ENCODE results near the gene PRORP. TPM values are rescaled to one million over a fixed set of nuclear protein-coding genes. Genes with fewer than 3 reads are reported as not detected.
A peak's percentile ranks its signal among the peaks of the same experiment; 100 is the strongest.

PRORP gene
- total and polyA plus RNA-seq, 9 of the 15 experiments (the other 6 are each of a cell fraction or from before 2014, with no cell fraction given) = 21.9 to 48.7 (median 36.5) TPM

GRCh38 chr14:35121887-35122695, at the start of gene PRORP, which contains the start of gene PPP2R3C (continued):
- TF ChIP-seq ATF3 (IDR thresholded peaks at IDR 0.05) (no peak), ATF3 (CRISPR knock-in tag; conservative IDR thresholded peaks at IDR 0.05) (no peak; the same call in 1 of the 2 replicates), FOXA1 (IDR thresholded peaks at IDR 0.05; ENCODE audit: borderline replicate concordance) (no peak), U2AF1 (optimal IDR thresholded peaks at IDR 0.05; ENCODE audit: low read depth, low read length) (no peak), KAT2B (IDR thresholded peaks at IDR 0.05; ENCODE audit: low read depth, low read length) (no peak), SAFB2 (IDR thresholded peaks at IDR 0.05; ENCODE audit: borderline replicate concordance, low read depth, low read length, severe bottlenecking) (no peak), BCL6 (CRISPR knock-in tag; IDR thresholded peaks at IDR 0.05) (no peak), TOE1 (IDR thresholded peaks at IDR 0.05; ENCODE audit: borderline replicate concordance) (peak; percentile 97), TOE1 (CRISPR knock-in tag; IDR thresholded peaks at IDR 0.05; ENCODE audit: borderline replicate concordance, low read depth) (peak; percentile 65; the same call in 1 of the 2 replicates), MBD2 (IDR thresholded peaks at IDR 0.05; ENCODE audit: borderline replicate concordance, low read depth) (peak; percentile 50; the same call in 1 of the 2 replicates), HMG20B (CRISPR knock-in tag; IDR thresholded peaks at IDR 0.05) (no peak), ETV5 (CRISPR knock-in tag; IDR thresholded peaks at IDR 0.05; ENCODE audit: low read depth) (peak; percentile 85), GTF2F1 (IDR thresholded peaks at IDR 0.05; ENCODE audit: low read depth, low read length) (no peak), IRF1 (CRISPR knock-in tag; IDR thresholded peaks at IDR 0.05; ENCODE audit: borderline replicate concordance) (0 out of 2 replicates have a peak, but pooled peaks have one; percentile 74), TFE3 (CRISPR knock-in tag; IDR thresholded peaks at IDR 0.05) (peak; percentile 98), RBM34 (IDR thresholded peaks at IDR 0.05; ENCODE audit: borderline replicate concordance, insufficient read depth, low read length) (no peak), POLR2A (conservative IDR thresholded peaks at IDR 0.05) (peak; percentile 66; the same call in 1 of the 2 replicates), MED1 (CRISPR knock-in tag; IDR thresholded peaks at IDR 0.05; ENCODE audit: borderline replicate concordance) (no peak), KLF16 (IDR thresholded peaks at IDR 0.05) (no peak), CHD1 (IDR thresholded peaks at IDR 0.05; ENCODE audit: low read length) (no peak), EZH2 (IDR thresholded peaks at IDR 0.05; ENCODE audit: borderline replicate concordance, low read depth, low read length) (no peak), WHSC1 (IDR thresholded peaks at IDR 0.05; ENCODE audit: low read length) (no peak), SP1 (CRISPR knock-in tag; IDR thresholded peaks at IDR 0.05) (peak; percentile 70; the same call in 1 of the 2 replicates), ATF1 (CRISPR knock-in tag; IDR thresholded peaks at IDR 0.05) (no peak), ATF1 (tag; IDR thresholded peaks at IDR 0.05) (peak; percentile 91), ZNF253 (CRISPR knock-in tag; conservative IDR thresholded peaks at IDR 0.05) (no peak), POLR2B (IDR thresholded peaks at IDR 0.05; ENCODE audit: low read depth, partially characterized antibody) (peak; percentile 61), CCNT2 (IDR thresholded peaks at IDR 0.05; ENCODE audit: borderline replicate concordance, extremely low read depth, insufficient read length, low read depth, low read length) (peak; percentile 22)
